H7 (cell line): ENCODE measurements around the gene FOXD2. TPM values are rescaled to one million over a fixed set of nuclear protein-coding genes. Genes with fewer than 3 reads are reported as not detected.

ENCODE experiments used
- DNase-seq: peaks from one replicate; pipeline ENCODE4 v3.0.0; 2012
- H3K27me3 ChIP-seq: 2 replicates; pipeline ENCODE4 v1.6.0; 2011; ENCODE audit warnings: mild to moderate bottlenecking, low read length; ENCODE audit not compliant: control insufficient read depth, insufficient read depth
- H3K36me3 ChIP-seq: replicated peaks from 2 replicates; pipeline ENCODE4 v1.5.1; 2011; ENCODE audit warnings: low read length; ENCODE audit not compliant: control insufficient read depth, insufficient read depth
- H3K4me3 ChIP-seq: 2 replicates; pipeline ENCODE4 v1.5.1; 2011; ENCODE audit warnings: low read depth, mild to moderate bottlenecking, control low read depth, low read length, moderate library complexity; ENCODE audit not compliant: insufficient read depth
- total RNA-seq: library from RNA; depleted of rRNA; stranded (reverse); fragments of >200 nt; shearing (Covaris generic); gene quantifications from 2 replicates; pipeline ENCODE4 v1.2.3, GENCODE V29; 2014; rRNA removed

FOXD2 gene
- total RNA-seq = 0.83 and 1.1 TPM in 2 replicates

DNA sequence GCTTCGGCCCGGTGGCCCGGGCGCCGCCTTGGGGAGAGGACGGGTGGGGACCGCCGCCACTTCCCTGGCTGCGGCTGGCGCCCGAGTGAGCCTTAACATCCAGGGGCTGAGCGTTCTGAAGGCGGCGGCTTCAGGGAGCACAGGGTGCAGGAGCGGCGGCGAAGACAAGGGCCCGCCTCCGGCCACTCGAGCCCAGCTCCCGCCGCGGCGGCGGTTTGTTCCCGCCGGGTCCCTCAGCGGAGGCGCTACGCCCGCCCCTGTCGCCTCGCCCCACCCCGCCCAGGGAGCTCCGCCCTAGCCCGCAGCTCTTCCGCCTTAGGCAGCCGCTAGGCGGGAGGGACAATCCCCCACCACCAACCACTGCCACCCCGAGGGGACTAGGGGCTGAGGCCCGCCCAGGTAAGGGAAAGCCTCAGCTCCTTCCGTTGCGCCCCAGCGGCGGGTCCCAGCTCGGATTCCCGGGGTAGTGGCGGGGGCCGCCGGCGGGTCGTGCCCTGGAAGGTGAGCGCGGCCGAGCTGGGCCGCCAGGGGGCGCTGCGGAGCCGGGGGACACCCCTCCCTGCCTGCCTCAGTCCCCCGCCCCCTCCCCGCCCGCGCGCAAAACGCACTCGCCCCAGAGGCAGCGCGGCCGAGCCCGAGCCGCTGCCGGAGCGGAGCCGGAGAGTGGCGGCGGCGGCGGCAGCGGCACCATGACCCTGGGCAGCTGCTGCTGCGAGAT lies at the start of gene FOXD2:
Gene FOXD2 (plus strand): TSS at position 598 of the 718 bp plus-strand sequence. CDS start 92 bp downstream, at position 690.
- H3K4me3 ChIP-seq = peak within 1 kb of the TSS; percentile 65
- no peaks in the 10 kb centered on the region for H3K36me3 ChIP-seq
- H3K27me3 ChIP-seq = peaks cover 97% of the 10 kb centered on the region
- DNase-seq = peak; percentile 99

- no peaks in the 10 kb centered on the region; the same call in 1 of the 2 replicates for H3K27me3 ChIP-seq
- no peaks in the 10 kb centered on the region for H3K36me3 ChIP-seq
- DNase-seq = peak; percentile 81
- no peak overlapping the region for H3K4me3 ChIP-seq
These were observed 49.0 kb upstream of the FOXD2 start for GRCh38 chr1:47388891-47389238.

DNA sequence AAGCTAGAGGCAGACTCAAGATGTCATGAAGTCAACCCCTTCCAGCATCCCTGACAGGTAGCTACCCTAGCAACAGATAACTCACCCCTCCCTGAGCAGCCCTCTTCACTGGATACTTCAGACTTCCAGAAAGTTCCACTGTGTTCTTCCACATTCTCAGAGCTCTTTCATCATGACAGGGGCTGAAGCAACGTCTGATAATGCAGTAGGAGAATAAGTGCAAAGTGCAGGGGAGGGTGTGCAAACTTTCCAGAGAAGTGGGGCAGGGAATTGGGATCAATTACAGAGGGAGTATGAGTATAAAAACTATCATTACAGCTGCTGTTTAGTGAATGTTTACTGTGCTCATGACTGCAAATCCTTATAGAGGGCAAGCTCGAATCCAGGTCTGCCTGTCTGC lies 48.1 kb upstream of the FOXD2 start:
- no peaks in the 10 kb centered on the region; the same call in 1 of the 2 replicates for H3K27me3 ChIP-seq
- no peaks in the 10 kb centered on the region for H3K36me3 ChIP-seq
- no peak for DNase-seq

GRCh38 chr1:47390843-47391242 lies 47.0 kb upstream of the FOXD2 start:
- H3K36me3 ChIP-seq = no peaks in the 10 kb centered on the region
- no peaks in the 10 kb centered on the region; the same call in 1 of the 2 replicates for H3K27me3 ChIP-seq
- H3K4me3 ChIP-seq = no peak overlapping the region
- no peak for DNase-seq

More for the DNA sequence above, 48.1 kb upstream of the FOXD2 start:
- H3K4me3 ChIP-seq = no peak overlapping the region

- DNase-seq = no peak
- H3K36me3 ChIP-seq = no peaks in the 10 kb centered on the region
- no peak overlapping the region for H3K4me3 ChIP-seq
- H3K27me3 ChIP-seq = no peaks in the 10 kb centered on the region; the same call in 1 of the 2 replicates
These were observed 44.7 kb upstream of the FOXD2 start for GRCh38 chr1:47393141-47393540.

DNA sequence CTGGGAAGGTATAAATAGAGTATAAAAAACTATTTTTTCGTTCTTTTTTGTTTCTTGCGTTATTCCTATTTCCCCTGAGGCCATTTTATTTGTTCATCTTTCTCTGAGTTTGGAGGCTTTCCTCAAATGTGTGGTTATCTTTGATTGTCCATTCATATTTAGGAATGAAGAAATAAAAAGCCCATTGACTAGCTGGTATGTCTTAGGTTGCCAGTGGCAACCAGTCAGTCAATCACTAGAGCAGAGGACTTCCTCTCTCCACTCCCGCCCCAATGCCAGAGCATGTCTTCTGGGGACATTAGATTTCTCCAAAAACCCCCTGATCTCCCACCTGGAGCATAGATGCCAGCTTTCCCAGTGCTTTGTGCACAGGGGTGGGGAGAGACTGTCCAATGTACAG lies 42.4 kb upstream of the FOXD2 start:
- peaks cover 5% of the 10 kb centered on the region for H3K27me3 ChIP-seq
- H3K36me3 ChIP-seq = no peaks in the 10 kb centered on the region
- DNase-seq = no peak
- H3K4me3 ChIP-seq = no peak overlapping the region

GRCh38 chr1:47396671-47397196 lies 41.1 kb upstream of the FOXD2 start:
- peaks cover 7% of the 10 kb centered on the region for H3K27me3 ChIP-seq
- no peak for DNase-seq
- no peaks in the 10 kb centered on the region for H3K36me3 ChIP-seq
- no peak overlapping the region for H3K4me3 ChIP-seq

GRCh38 chr1:47399138-47399845 lies 38.6 kb upstream of the FOXD2 start:
- H3K36me3 ChIP-seq = no peaks in the 10 kb centered on the region
- DNase-seq = no peak
- H3K27me3 ChIP-seq = peaks cover 9% of the 10 kb centered on the region
- H3K4me3 ChIP-seq = no peak overlapping the region

GRCh38 chr1:47399846-47400155 lies 38.0 kb upstream of the FOXD2 start:
- H3K36me3 ChIP-seq = no peaks in the 10 kb centered on the region
- no peak for DNase-seq
- no peak overlapping the region for H3K4me3 ChIP-seq
- H3K27me3 ChIP-seq = peaks cover 9% of the 10 kb centered on the region

GRCh38 chr1:47401761-47402160 lies 36.1 kb upstream of the FOXD2 start:
- Histone ChIP-seq H3K4me3 (no peak overlapping the region), H3K27me3 (peaks cover 11% of the 10 kb centered on the region), H3K36me3 (no peaks in the 10 kb centered on the region)
- DNase-seq = no peak

GRCh38 chr1:47402591-47402990 lies 35.3 kb upstream of the FOXD2 start:
- no peak for DNase-seq
- Histone ChIP-seq H3K4me3 (no peak overlapping the region), H3K36me3 (no peaks in the 10 kb centered on the region), H3K27me3 (peaks cover 11% of the 10 kb centered on the region)

GRCh38 chr1:47403321-47403910 lies 34.4 kb upstream of the FOXD2 start:
- Histone ChIP-seq H3K36me3 (no peaks in the 10 kb centered on the region), H3K27me3 (peaks cover 11% of the 10 kb centered on the region), H3K4me3 (no peak overlapping the region)
- DNase-seq = no peak

DNA sequence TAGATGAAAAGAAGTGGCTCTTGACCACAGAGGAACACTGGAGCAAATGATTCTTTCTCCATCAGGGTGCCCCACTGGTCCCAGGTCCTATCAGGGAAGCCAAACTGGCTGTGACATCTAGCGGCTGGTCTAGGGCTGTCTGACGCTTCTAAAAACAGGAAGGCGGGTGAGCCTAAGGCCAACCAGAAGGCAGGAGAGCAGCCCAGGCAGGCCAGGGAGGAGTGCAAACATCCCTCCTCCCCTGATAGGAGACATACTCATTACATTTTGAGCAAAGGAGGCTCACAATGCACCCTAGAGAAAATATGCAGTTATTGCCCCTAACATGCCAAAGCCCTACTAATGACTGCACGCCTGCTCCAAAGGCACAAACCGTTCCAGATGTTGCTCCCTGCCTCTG lies 32.1 kb upstream of the FOXD2 start:
- no peak for DNase-seq
- H3K36me3 ChIP-seq = no peaks in the 10 kb centered on the region
- H3K27me3 ChIP-seq = peaks cover 9% of the 10 kb centered on the region; the same call in 1 of the 2 replicates
- no peak overlapping the region for H3K4me3 ChIP-seq

DNA sequence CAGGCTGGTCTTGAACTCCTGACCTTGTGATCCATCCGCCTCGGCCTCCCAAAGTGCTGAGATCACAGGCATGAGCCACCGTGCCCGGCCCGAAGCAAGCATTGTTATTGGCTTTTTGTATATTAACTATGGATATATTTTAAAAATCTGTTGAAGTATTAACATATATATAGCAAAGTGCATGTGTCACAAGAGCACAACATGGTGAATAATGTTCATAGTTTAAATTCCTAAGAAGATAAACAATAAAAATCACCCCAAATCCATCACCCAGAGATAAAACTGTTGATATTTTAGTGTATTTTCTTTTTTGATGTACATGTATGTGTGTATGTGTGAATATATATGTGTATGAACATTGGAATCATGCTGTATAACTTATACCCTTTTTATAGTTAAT lies 30.9 kb upstream of the FOXD2 start:
- DNase-seq = no peak
- peaks cover 7% of the 10 kb centered on the region; the same call in 1 of the 2 replicates for H3K27me3 ChIP-seq
- H3K4me3 ChIP-seq = no peak overlapping the region
- no peaks in the 10 kb centered on the region for H3K36me3 ChIP-seq

DNA sequence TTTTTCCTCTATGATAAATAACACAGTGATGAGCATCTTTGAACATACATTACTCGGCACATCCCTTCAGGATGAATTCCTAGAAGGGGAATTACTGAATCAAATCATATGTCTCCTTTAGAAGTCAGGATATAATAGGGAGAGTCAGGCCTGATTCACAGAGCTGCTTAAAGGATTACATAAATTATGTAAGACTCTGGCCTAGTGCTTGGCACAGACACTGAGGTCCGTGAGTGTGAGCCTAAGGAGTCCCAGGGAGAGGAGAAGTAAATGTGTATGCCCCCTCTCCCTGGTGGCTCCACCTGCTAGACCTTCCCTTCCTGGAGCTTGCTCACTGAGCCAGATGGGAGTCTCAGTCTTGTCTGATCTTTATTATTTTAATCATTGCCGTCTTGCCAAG lies 30.4 kb upstream of the FOXD2 start:
- no peak overlapping the region for H3K4me3 ChIP-seq
- no peaks in the 10 kb centered on the region for H3K36me3 ChIP-seq
- H3K27me3 ChIP-seq = peaks cover 10% of the 10 kb centered on the region; the same call in 1 of the 2 replicates
- DNase-seq = no peak
